Measurements from ENCODE around the gene CELA2B.
"Not testable (repeated sequence)": the region's sequence is repeated elsewhere in the genome, so short reads cannot be mapped to it uniquely, and the experiment has no call there.

DNA sequence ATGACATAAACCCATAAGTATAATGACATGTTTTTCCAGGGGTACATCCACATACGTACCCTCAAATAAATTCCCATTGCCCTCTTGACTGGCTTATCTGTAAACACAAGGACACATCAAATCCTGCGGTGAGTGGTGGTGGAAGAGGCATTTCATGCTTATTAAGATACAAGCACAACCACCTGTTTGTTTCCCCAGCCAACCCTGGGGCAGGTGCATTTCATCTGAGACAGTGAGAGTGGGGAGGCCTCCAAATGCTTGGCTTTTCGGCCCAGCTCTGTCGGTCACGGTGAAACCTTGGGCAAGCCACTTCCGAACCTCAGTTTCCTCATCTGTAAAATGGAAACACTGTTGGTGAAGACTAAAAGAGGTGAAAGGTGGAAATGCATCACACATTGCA, 8.5 kb downstream of the CELA2B start:
- TF ChIP-seq, protein P1, sequence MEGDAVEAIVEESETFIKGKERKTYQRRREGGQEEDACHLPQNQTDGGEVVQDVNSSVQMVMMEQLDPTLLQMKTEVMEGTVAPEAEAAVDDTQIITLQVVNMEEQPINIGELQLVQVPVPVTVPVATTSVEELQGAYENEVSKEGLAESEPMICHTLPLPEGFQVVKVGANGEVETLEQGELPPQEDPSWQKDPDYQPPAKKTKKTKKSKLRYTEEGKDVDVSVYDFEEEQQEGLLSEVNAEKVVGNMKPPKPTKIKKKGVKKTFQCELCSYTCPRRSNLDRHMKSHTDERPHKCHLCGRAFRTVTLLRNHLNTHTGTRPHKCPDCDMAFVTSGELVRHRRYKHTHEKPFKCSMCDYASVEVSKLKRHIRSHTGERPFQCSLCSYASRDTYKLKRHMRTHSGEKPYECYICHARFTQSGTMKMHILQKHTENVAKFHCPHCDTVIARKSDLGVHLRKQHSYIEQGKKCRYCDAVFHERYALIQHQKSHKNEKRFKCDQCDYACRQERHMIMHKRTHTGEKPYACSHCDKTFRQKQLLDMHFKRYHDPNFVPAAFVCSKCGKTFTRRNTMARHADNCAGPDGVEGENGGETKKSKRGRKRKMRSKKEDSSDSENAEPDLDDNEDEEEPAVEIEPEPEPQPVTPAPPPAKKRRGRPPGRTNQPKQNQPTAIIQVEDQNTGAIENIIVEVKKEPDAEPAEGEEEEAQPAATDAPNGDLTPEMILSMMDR (conservative IDR thresholded peaks at IDR 0.05 in 1 of 2, IDR thresholded peaks at IDR 0.05 in 1 of 2; ENCODE audit: low read depth in 1 of 2, low read length in 2 of 2) = not testable (repeated sequence)
- TF ChIP-seq EZH2 (IDR thresholded peaks at IDR 0.05; ENCODE audit: low read length, missing control alignments) = not testable (repeated sequence)

Data from fibroblast of lung (primary cell).